Gastroesophageal sphincter (tissue), 4 donors: ENCODE data around the gene VPS37C. TPM values are rescaled to one million over a fixed set of nuclear protein-coding genes. Genes with fewer than 3 reads are reported as not detected.

Source experiments
- ATAC-seq: fragments of 150-250 bp; one replicate; pipeline ENCODE4 v1.9.1; 2016; ENCODE audit warnings: mild to moderate bottlenecking, moderate library complexity
- H3K27ac ChIP-seq, 4 donors: fragments of 200-600 bp; sonication (generic) in 3 of 4; 1 replicate in 3 of 4; 2 replicates in 1 of 4; pipeline ENCODE4 v1.5.1; 2016 to 2019
- H3K27me3 ChIP-seq: fragments of 200-600 bp; sonication (generic); one replicate; pipeline ENCODE4 v1.5.1; 2019
- H3K36me3 ChIP-seq, 2 donors: fragments of 200-600 bp; sonication (generic); one replicate each; pipeline ENCODE4 v1.5.1; 2019; ENCODE audit warnings: control low read depth in 1 of 2
- H3K4me1 ChIP-seq, 3 donors: fragments of 200-600 bp; sonication (generic); 1 replicate in 2 of 3; 2 replicates in 1 of 3; pipeline ENCODE4 v1.5.1; 2016 to 2019; ENCODE audit warnings: control low read depth in 2 of 3
- H3K4me3 ChIP-seq, 2 donors: fragments of 200-600 bp; sonication (generic); one replicate each; pipeline ENCODE4 v1.5.1; 2019; ENCODE audit warnings: mild to moderate bottlenecking in 1 of 2, moderate library complexity in 1 of 2
- H3K9me3 ChIP-seq, 3 donors: fragments of 200-600 bp; sonication (generic); one replicate each; pipeline ENCODE4 v1.5.1; 2017 to 2019; ENCODE audit warnings: control low read depth in 2 of 3
- CTCF ChIP-seq, 4 experiments: fragments of 200-600 bp in 2 of 4; fragments of 450-650 bp in 2 of 4; sonication (generic) in 1 of 4; IDR thresholded peaks; one replicate each; pipeline ENCODE4 v1.5.1; 2017 to 2019; ENCODE audit warnings: antibody characterized with exemption in 4 of 4, mild to moderate bottlenecking in 2 of 4, moderate library complexity in 2 of 4
- EP300 ChIP-seq: sonication (generic); formaldehyde crosslinking; IDR thresholded peaks from one replicate; pipeline ENCODE4 v1.6.1; 2017; ENCODE audit warnings: antibody characterized with exemption, mild to moderate bottlenecking
- POLR2A ChIP-seq, 2 donors: fragments of 450-650 bp; IDR thresholded peaks; one replicate each; pipeline ENCODE4 v1.6.1; 2017; ENCODE audit warnings: antibody characterized with exemption in 2 of 2, mild to moderate bottlenecking in 2 of 2, moderate library complexity in 1 of 2
- POLR2AphosphoS5 ChIP-seq: sonication (generic); formaldehyde crosslinking; IDR thresholded peaks from one replicate; pipeline ENCODE4 v1.6.1; 2017; ENCODE audit warnings: antibody characterized with exemption
- WGBS, 2 donors: methylation state at CpG; one replicate each; pipeline ENCODE4 v1.1.5; 2018; ENCODE audit warnings: low coverage in 1 of 2; 5-methylcytosine and 5-hydroxymethylcytosine counted together
- total RNA-seq, 4 donors: library from RNA; depleted of rRNA; stranded (reverse); fragments of >200 nt; gene quantifications; one replicate each; pipeline ENCODE4 v1.1.0, GENCODE V29; 2016

The VPS37C gene
- total RNA-seq, 4 donors from 2014 or later: 19.1 to 41.9 (median 25.5) TPM

- Histone ChIP-seq H3K27ac (no peak overlapping the region), H3K27me3 (no peaks in the 10 kb centered on the region), H3K4me1 (peaks cover 4 to 69% (median 14%) of the 10 kb centered on the region in 3 donors), H3K36me3 (no peaks in the 10 kb centered on the region), H3K4me3 (no peak overlapping the region), H3K9me3 (no peaks in the 10 kb centered on the region)
- TF ChIP-seq CTCF (IDR thresholded peaks at IDR 0.05) (no peak), POLR2AphosphoS5 (no peak), POLR2A (IDR thresholded peaks at IDR 0.05) (no peak), EP300 (no peak)
- WGBS, 2 donors: 80 to 100% methylated on average over 1 of the region's 17 CpGs
- ATAC-seq: no peak
Observed at GRCh38 chr11:61145228-61146005, 15.8 kb downstream of the VPS37C start.

- H3K27ac ChIP-seq: no peak overlapping the region
- no peaks in the 10 kb centered on the region for H3K9me3 ChIP-seq
- no peak for ATAC-seq
- no peaks in the 10 kb centered on the region for H3K36me3 ChIP-seq
- WGBS, 2 donors: 83 to 89% methylated on average over 1 to 8 of the region's 16 CpGs
- H3K4me3 ChIP-seq: no peak overlapping the region
- TF ChIP-seq CTCF (IDR thresholded peaks at IDR 0.05): no peak
- no peak for TF ChIP-seq EP300
- TF ChIP-seq POLR2AphosphoS5: no peak
- no peak for TF ChIP-seq POLR2A (IDR thresholded peaks at IDR 0.05)
- no peaks in the 10 kb centered on the region for H3K27me3 ChIP-seq
- H3K4me1 ChIP-seq: peaks cover 1 to 69% (median 14%) of the 10 kb centered on the region in 3 donors
Observed at GRCh38 chr11:61144511-61145179, 16.6 kb downstream of the VPS37C start.

- no peaks in the 10 kb centered on the region for H3K27me3 ChIP-seq
- no peak for ATAC-seq
- peaks cover 0 to 13% of the 10 kb centered on the region in 2 donors for H3K36me3 ChIP-seq
- no peak overlapping the region for H3K27ac ChIP-seq
- H3K4me3 ChIP-seq: no peak overlapping the region
- TF ChIP-seq EP300: no peak
- TF ChIP-seq POLR2A (IDR thresholded peaks at IDR 0.05): no peak
- no peak for TF ChIP-seq CTCF (IDR thresholded peaks at IDR 0.05)
- no peak for TF ChIP-seq POLR2AphosphoS5
- H3K4me1 ChIP-seq: peaks cover 0 to 60% (median 16%) of the 10 kb centered on the region in 3 donors
- 100% methylated on average over 1 of the region's 1 CpG for WGBS, 2 donors
- H3K9me3 ChIP-seq: no peaks in the 10 kb centered on the region
Observed at GRCh38 chr11:61142424-61142823, 18.8 kb downstream of the VPS37C start.

- ATAC-seq: no peak
- 50% methylated on average over 2 of the region's 10 CpGs; no CpG with 5 or more reads in 1 of the 2 donors for WGBS, 2 donors
Observed at GRCh38 chr11:61141601-61142028, 19.6 kb downstream of the VPS37C start.

More at GRCh38 chr11:61141601-61142028, 19.6 kb downstream of the VPS37C start:
- Histone ChIP-seq H3K27ac (no peak overlapping the region), H3K4me1 (peaks cover 0 to 52% (median 16%) of the 10 kb centered on the region in 3 donors), H3K9me3 (no peaks in the 10 kb centered on the region), H3K27me3 (no peaks in the 10 kb centered on the region), H3K36me3 (peaks cover 0 to 18% of the 10 kb centered on the region in 2 donors), H3K4me3 (no peak overlapping the region)
- TF ChIP-seq POLR2AphosphoS5 (no peak), POLR2A (IDR thresholded peaks at IDR 0.05) (no peak), CTCF (IDR thresholded peaks at IDR 0.05) (no peak), EP300 (no peak)
